Adrenal gland (tissue), 12 donors: ENCODE results near the gene RNF187. TPM values are rescaled to one million over a fixed set of nuclear protein-coding genes. Genes with fewer than 3 reads are reported as not detected.
A peak's percentile ranks its signal among the peaks of the same experiment; 100 is the strongest.

Experiments
- DNase-seq, 7 donors: peaks; one replicate each; pipeline ENCODE4 v3.0.0-alpha.2; 2019 to 2020
- H3K27ac ChIP-seq, 5 donors: fragments of 200-600 bp; sonication (generic) in 4 of 5; 1 replicate in 3 of 5; 2 replicates in 2 of 5; pipeline versions ENCODE4 v1.5.1 to v1.8.0; 2016 to 2020; ENCODE audit warnings: mild to moderate bottlenecking in 1 of 5
- H3K27me3 ChIP-seq: fragments of 200-600 bp; 2 replicates; pipeline ENCODE4 v1.8.0; 2021
- H3K36me3 ChIP-seq, 2 donors: fragments of 200-600 bp; replicated peaks in 1 of 2; 1 replicate in 1 of 2; 2 replicates in 1 of 2; pipeline versions ENCODE4 v1.5.1 to v1.8.0; 2018 to 2022
- H3K4me1 ChIP-seq, 2 donors: fragments of 200-600 bp; replicated peaks in 1 of 2; 1 replicate in 1 of 2; 2 replicates in 1 of 2; pipeline versions ENCODE4 v1.5.1 to v1.8.0; 2018 to 2021
- H3K4me3 ChIP-seq, 4 donors: fragments of 200-600 bp; sonication (generic) in 3 of 4; one replicate each; pipeline ENCODE4 v1.5.1; 2016 to 2018
- H3K9me3 ChIP-seq, 3 donors: fragments of 200-600 bp; sonication (generic) in 1 of 3; replicated peaks in 1 of 3; 1 replicate in 2 of 3; 2 replicates in 1 of 3; pipeline versions ENCODE4 v1.5.1 to v1.8.0; 2016 to 2021
- POLR2A ChIP-seq, 2 donors: fragments of 450-650 bp; IDR thresholded peaks; one replicate each; pipeline ENCODE4 v1.6.1; 2017; ENCODE audit warnings: antibody characterized with exemption in 2 of 2, mild to moderate bottlenecking in 2 of 2, moderate library complexity in 1 of 2
- WGBS, 4 donors: extraction: QIAGEN DNeasy Blood & Tissue Kit in 2 of 4; methylation state at CpG; one replicate each; pipeline versions ENCODE4 v1.1.5 to v1.1.7; 2013 to 2017; 5-methylcytosine and 5-hydroxymethylcytosine counted together
- intact Hi-C, 2 donors: fragments of 100-400 bp; cut with DNase I; formaldehyde crosslinking; loops; one replicate each; pipeline versions ENCODE4 v1.14.1 to v1.15.0; 2022 to 2023
- polyA plus RNA-seq, 3 donors: library from polyadenylated mRNA; stranded (reverse); fragments of 200-250 nt in 2 of 3; fragments of 350-450 nt in 1 of 3; fragmentation: Illumina TruSeq in 1 of 3; extraction: RNeasy Lipid Tissue Mini Kit (QIAGEN cat#74804) in 1 of 3; gene quantifications; one replicate each; pipeline ENCODE4 v1.2.3, GENCODE V29; 2013 to 2014
- total RNA-seq, 9 donors: library from RNA; depleted of rRNA in 4 of 9; stranded (reverse); fragments of >200 nt in 4 of 9; fragments of 120-200 nt in 1 of 9; fragmentation: NEBNext Ultra II Directional in 1 of 9; extraction: Animal tissue kit (Norgen Biotek cat#: 25700) in 1 of 9; gene quantifications; one replicate each; pipeline versions ENCODE4 v1.1.0 to v1.2.4, GENCODE V29; 2013 to 2023
- TF ChIP-seq, protein P1 (sequence below), 6 experiments: fragments of 450-650 bp in 4 of 6; fragments of 200-600 bp in 2 of 6; sonication (generic) in 1 of 6; IDR thresholded peaks; 1 replicate in 5 of 6; 2 replicates in 1 of 6; pipeline versions ENCODE4 v1.5.1 to v1.8.0; 2016 to 2021; ENCODE audit warnings: antibody characterized with exemption in 6 of 6, mild to moderate bottlenecking in 2 of 6, moderate library complexity in 1 of 6
- donor health status: healthy with polysubstance abuse.
- donor health status: Bipolar disorder and iron deficiency.
- donor health status: DM: yes; HTN: yes; CAD: no.
- donor health status: DM: no; HTN: no; CAD: no.
- donor health status: DM: no; HTN: no; CAD: no.
- donor health status: DM: yes; HTN: yes; CAD: no.

The RNF187 gene
- total and polyA plus RNA-seq, 12 donors = 21.9 to 306 (median 149) TPM

DNA sequence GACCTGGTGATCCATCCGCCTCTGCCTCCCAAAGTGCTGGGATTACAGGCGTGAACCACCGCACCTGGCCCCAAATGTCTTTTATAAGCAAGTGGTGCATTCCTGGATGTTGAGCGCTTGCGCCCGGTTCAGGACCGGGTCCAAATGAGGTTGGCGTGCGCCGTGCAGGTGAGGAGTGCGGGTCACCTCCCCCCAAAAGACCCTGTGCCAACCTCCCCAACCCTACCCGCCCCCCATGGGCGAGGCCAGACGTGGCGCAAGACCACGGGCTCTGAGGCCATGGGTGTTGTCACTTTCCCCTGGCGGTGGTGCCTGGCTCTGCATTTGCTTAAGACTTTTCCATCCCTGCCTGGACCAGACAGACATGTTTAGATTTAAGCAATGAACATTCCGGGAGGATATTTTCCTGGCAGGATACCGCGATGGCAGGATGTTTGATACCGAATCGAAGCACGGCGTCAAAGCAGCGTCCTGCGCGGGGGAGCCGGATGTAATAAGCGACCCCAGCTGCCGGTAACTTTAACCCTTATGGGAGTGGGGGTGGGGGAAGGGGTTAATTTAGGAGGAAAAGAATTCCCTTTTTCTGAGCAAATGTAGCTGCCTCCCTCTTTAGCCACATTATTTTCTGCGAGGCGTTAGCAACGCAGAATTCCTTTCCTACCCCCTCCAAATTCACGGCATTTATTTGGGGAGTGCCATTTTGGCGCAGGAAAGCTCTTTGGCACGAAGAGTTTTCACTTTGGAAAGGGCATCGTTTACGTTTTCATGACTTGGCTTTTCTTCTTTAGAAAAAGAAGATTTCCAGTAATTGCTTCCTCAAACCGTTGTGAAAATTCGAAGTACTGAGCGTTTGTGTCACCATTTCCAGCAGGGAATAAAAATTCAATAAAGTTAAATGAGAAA lies 27.8 kb upstream of the RNF187 start:
- no peaks in the 10 kb centered on the region for H3K9me3 ChIP-seq
- TF ChIP-seq POLR2A (IDR thresholded peaks at IDR 0.05) = no peak
- TF ChIP-seq, protein P1, sequence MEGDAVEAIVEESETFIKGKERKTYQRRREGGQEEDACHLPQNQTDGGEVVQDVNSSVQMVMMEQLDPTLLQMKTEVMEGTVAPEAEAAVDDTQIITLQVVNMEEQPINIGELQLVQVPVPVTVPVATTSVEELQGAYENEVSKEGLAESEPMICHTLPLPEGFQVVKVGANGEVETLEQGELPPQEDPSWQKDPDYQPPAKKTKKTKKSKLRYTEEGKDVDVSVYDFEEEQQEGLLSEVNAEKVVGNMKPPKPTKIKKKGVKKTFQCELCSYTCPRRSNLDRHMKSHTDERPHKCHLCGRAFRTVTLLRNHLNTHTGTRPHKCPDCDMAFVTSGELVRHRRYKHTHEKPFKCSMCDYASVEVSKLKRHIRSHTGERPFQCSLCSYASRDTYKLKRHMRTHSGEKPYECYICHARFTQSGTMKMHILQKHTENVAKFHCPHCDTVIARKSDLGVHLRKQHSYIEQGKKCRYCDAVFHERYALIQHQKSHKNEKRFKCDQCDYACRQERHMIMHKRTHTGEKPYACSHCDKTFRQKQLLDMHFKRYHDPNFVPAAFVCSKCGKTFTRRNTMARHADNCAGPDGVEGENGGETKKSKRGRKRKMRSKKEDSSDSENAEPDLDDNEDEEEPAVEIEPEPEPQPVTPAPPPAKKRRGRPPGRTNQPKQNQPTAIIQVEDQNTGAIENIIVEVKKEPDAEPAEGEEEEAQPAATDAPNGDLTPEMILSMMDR (IDR thresholded peaks at IDR 0.05) = peak; percentile 51 to 70 (median 66)
- intact Hi-C loops = no loop called here
- peaks cover 23 to 42% of the 10 kb centered on the region in 2 donors for H3K4me1 ChIP-seq
- peak; percentile 48 to 77 (median 58) for DNase-seq
- no peaks in the 10 kb centered on the region for H3K36me3 ChIP-seq
- 6 to 21% (median 11%) methylated on average over 23 to 41 of the region's 41 CpGs for WGBS, 4 donors
- H3K27ac ChIP-seq = peak overlapping the region in 3 of 5 donors; percentile 86 to 97 (median 96)
- no peaks in the 10 kb centered on the region for H3K27me3 ChIP-seq
- H3K4me3 ChIP-seq = peak overlapping the region in 1 of 4 donors; percentile 67

DNA sequence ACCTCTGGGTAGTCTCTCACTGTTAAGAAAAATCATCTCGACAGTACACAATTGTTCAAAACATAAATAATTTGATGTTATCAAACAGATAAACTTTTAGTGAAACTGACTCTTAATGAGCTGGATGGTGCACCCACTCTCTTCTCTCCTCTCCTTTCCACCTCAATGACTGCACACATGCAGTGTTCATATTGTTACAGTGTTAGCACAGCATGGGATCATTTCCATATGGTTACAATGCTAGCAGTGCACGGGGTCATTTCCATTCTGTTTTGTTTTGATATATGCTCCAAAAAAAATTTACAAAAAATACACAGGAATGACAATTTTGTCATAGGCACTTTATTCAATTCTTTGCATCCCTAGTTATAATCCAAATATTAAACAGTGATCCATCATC lies 26.4 kb upstream of the RNF187 start:
- no peak for DNase-seq
- TF ChIP-seq POLR2A (IDR thresholded peaks at IDR 0.05) = no peak
- TF ChIP-seq, protein P1 (IDR thresholded peaks at IDR 0.05) = no peak
- Histone ChIP-seq H3K36me3 (no peaks in the 10 kb centered on the region), H3K4me3 (no peak overlapping the region), H3K27ac (no peak overlapping the region), H3K4me1 (peaks cover 19 to 38% of the 10 kb centered on the region in 2 donors), H3K9me3 (no peaks in the 10 kb centered on the region), H3K27me3 (peaks cover 7% of the 10 kb centered on the region)
- intact Hi-C loops = no loop called here
- WGBS, 4 donors = 84 to 92% (median 85%) methylated on average over 2 of the region's 2 CpGs

DNA sequence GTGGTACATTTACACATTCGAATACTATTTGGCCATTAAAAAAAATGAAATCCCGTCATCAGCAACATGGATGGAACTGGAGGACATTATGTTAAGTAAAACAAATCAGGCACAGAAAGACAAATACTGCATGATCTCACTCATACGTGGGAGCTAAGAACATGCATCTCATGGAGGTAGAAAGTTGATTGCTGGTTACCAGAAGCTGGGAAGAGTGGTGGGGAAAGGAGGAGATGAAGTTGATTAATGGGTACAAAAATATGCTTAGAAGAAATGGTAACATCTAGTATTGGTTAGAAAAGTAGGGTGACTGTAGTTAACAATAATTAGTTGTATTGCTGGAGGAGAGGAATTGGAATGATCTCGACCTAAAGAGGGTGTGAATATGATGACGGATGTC lies 24.6 kb upstream of the RNF187 start:
- H3K9me3 ChIP-seq = no peaks in the 10 kb centered on the region
- intact Hi-C loops = no loop called here
- H3K27me3 ChIP-seq = peaks cover 18% of the 10 kb centered on the region
- H3K27ac ChIP-seq = no peak overlapping the region
- no peaks in the 10 kb centered on the region for H3K36me3 ChIP-seq
- TF ChIP-seq, protein P1 (IDR thresholded peaks at IDR 0.05) = no peak
- TF ChIP-seq POLR2A (IDR thresholded peaks at IDR 0.05) = no peak
- DNase-seq = no peak
- peaks cover 8 to 24% of the 10 kb centered on the region in 2 donors for H3K4me1 ChIP-seq
- 71 to 80% (median 78%) methylated on average over 5 of the region's 5 CpGs for WGBS, 4 donors
- no peak overlapping the region for H3K4me3 ChIP-seq

- peaks cover 18% of the 10 kb centered on the region for H3K27me3 ChIP-seq
- no peak for TF ChIP-seq POLR2A (IDR thresholded peaks at IDR 0.05)
- TF ChIP-seq, protein P1 (IDR thresholded peaks at IDR 0.05) = no peak
- H3K9me3 ChIP-seq = no peaks in the 10 kb centered on the region
- no peaks in the 10 kb centered on the region for H3K36me3 ChIP-seq
- intact Hi-C loops = no loop called here
- WGBS, 4 donors = 55 to 60% (median 58%) methylated on average over 7 of the region's 7 CpGs
- H3K4me1 ChIP-seq = peaks cover 8 to 24% of the 10 kb centered on the region in 2 donors
- no peak for DNase-seq
- H3K27ac ChIP-seq = no peak overlapping the region
- no peak overlapping the region for H3K4me3 ChIP-seq
These were observed 24.1 kb upstream of the RNF187 start for GRCh38 chr1:228463009-228463558.
